ENCODE data around the gene NDUFB10. TPM values are rescaled to one million over a fixed set of nuclear protein-coding genes. Genes with fewer than 3 reads are reported as not detected.

NDUFB10 gene
- total and polyA plus RNA-seq, 10 of the 15 experiments (the other 5 are each of a cell fraction or from before 2014, with no cell fraction given): 52.2 to 319 (median 130) TPM

DNA sequence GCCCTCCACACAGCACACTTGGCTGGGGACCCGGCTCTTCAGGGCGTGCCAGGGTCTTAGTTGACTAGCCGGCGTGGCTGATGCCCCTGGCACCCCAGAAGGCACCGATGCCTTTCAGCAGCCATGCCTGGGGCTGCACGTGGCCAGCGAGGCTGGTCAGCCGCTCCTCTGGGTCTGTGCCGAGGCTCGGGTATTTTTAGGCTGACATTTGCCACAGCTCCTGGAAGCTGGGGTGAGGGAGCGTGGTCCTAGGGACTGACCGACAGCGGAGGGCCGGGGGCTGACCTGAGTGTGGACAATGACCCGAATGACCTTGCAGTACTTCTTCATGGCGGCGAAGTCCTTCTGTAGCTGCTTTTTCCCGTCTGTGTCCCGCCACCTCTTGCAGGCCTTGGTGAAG, 8.8 kb upstream of the NDUFB10 start:
- ATAC-seq (no peak), FAIRE-seq (no peak), DNase-seq (ENCODE audit: low read depth, low spot score) (no peak)
- Histone ChIP-seq H3K4me2 (ENCODE audit: control insufficient read depth, insufficient read depth) (no peak overlapping the region), H4K20me1 (ENCODE audit: control insufficient read depth, insufficient read depth) (no peaks in the 10 kb centered on the region), H3K27me3 (replicated peaks in 1 of 2; ENCODE audit: control insufficient read depth in 2 of 2, insufficient read depth in 2 of 2, low read length in 1 of 2) (no peaks in the 10 kb centered on the region; a peak in 1 of 4 replicates), H3K79me2 (ENCODE audit: control insufficient read depth, insufficient read depth, low read length) (no peaks in the 10 kb centered on the region), H3K4me3 (no peak overlapping the region), H3K9me3 (replicated peaks; ENCODE audit: control insufficient read depth, insufficient read depth, low read length) (no peaks in the 10 kb centered on the region), H2AFZ (ENCODE audit: control insufficient read depth, low read depth, low read length) (no peak overlapping the region), H3K27ac (ENCODE audit: control insufficient read depth, insufficient read depth) (no peak overlapping the region), H3K9ac (ENCODE audit: control insufficient read depth, insufficient read depth, low read length) (no peak overlapping the region), H3K4me1 (ENCODE audit: control insufficient read depth, insufficient read depth, low read length) (no peaks in the 10 kb centered on the region), H3K36me3 (ENCODE audit: control insufficient read depth in 2 of 2, insufficient read depth in 2 of 2, low read length in 1 of 2) (no peaks in the 10 kb centered on the region)
- SMC1A ChIA-PET (ENCODE audit: uncharacterized antibody, unreplicated experiment): interaction anchor here (0.7 kb wide), 1 partner anchor 21 kb away, joined by 3 read pairs; the partner anchor contains the start of gene TBL3
- POLR2A ChIA-PET: interaction anchor here (1.0 kb wide), 1 partner anchor 14 kb away, joined by 3 read pairs; the partner anchor contains the start of gene RPS2
- intact Hi-C loops (cut with micrococcal nuclease; ENCODE audit: unreplicated experiment) (no loop called here), in situ Hi-C loops (cut with MboI) (no loop called here)
- RAD21 ChIA-PET (ENCODE audit: unreplicated experiment): no interaction called here
- 69% methylated on average over 19 of the region's 19 CpGs for WGBS (ENCODE audit: insufficient coverage, insufficient replicate concordance, low lambda C conversion rate, missing lambda C conversion rate)
- no TSS peak for BruUV-seq (replicated peaks)
- CTCF ChIA-PET: no interaction called here
- no peak for TF ChIP-seq LARP7 (IDR thresholded peaks at IDR 0.05)
- no peak for TF ChIP-seq NFYA (IDR thresholded peaks at IDR 0.05; ENCODE audit: borderline replicate concordance, low read depth, low read length)
- no peak for TF ChIP-seq ZNF217 (IDR thresholded peaks at IDR 0.05)
- no peak for TF ChIP-seq RUNX3 (IDR thresholded peaks at IDR 0.05; ENCODE audit: low read length)
- TF ChIP-seq, protein P1, sequence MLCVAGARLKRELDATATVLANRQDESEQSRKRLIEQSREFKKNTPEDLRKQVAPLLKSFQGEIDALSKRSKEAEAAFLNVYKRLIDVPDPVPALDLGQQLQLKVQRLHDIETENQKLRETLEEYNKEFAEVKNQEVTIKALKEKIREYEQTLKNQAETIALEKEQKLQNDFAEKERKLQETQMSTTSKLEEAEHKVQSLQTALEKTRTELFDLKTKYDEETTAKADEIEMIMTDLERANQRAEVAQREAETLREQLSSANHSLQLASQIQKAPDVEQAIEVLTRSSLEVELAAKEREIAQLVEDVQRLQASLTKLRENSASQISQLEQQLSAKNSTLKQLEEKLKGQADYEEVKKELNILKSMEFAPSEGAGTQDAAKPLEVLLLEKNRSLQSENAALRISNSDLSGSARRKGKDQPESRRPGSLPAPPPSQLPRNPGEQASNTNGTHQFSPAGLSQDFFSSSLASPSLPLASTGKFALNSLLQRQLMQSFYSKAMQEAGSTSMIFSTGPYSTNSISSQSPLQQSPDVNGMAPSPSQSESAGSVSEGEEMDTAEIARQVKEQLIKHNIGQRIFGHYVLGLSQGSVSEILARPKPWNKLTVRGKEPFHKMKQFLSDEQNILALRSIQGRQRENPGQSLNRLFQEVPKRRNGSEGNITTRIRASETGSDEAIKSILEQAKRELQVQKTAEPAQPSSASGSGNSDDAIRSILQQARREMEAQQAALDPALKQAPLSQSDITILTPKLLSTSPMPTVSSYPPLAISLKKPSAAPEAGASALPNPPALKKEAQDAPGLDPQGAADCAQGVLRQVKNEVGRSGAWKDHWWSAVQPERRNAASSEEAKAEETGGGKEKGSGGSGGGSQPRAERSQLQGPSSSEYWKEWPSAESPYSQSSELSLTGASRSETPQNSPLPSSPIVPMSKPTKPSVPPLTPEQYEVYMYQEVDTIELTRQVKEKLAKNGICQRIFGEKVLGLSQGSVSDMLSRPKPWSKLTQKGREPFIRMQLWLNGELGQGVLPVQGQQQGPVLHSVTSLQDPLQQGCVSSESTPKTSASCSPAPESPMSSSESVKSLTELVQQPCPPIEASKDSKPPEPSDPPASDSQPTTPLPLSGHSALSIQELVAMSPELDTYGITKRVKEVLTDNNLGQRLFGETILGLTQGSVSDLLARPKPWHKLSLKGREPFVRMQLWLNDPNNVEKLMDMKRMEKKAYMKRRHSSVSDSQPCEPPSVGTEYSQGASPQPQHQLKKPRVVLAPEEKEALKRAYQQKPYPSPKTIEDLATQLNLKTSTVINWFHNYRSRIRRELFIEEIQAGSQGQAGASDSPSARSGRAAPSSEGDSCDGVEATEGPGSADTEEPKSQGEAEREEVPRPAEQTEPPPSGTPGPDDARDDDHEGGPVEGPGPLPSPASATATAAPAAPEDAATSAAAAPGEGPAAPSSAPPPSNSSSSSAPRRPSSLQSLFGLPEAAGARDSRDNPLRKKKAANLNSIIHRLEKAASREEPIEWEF (IDR thresholded peaks at IDR 0.05; ENCODE audit: insufficient replicate concordance, low read depth, low read length): no peak
- no peak for TF ChIP-seq NR2F1 (conservative IDR thresholded peaks at IDR 0.05)
- no peak for TF ChIP-seq NRF1 (conservative IDR thresholded peaks at IDR 0.05; ENCODE audit: low read depth, low read length)
- TF ChIP-seq SRF (IDR thresholded peaks at IDR 0.05; ENCODE audit: low read depth in 2 of 2, low read length in 2 of 2): no peak
- TF ChIP-seq ASH2L (IDR thresholded peaks at IDR 0.05; ENCODE audit: borderline replicate concordance, low read depth): no peak
- TF ChIP-seq SIX5 (IDR thresholded peaks at IDR 0.05; ENCODE audit: low read depth, low read length, severe bottlenecking): no peak
- TF ChIP-seq CREB1 (IDR thresholded peaks at IDR 0.05; ENCODE audit: low read depth): no peak
- TF ChIP-seq CHD1 (IDR thresholded peaks at IDR 0.05; ENCODE audit: low read depth, low read length): no peak
- TF ChIP-seq, protein P2, sequence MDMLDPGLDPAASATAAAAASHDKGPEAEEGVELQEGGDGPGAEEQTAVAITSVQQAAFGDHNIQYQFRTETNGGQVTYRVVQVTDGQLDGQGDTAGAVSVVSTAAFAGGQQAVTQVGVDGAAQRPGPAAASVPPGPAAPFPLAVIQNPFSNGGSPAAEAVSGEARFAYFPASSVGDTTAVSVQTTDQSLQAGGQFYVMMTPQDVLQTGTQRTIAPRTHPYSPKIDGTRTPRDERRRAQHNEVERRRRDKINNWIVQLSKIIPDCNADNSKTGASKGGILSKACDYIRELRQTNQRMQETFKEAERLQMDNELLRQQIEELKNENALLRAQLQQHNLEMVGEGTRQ (IDR thresholded peaks at IDR 0.05; ENCODE audit: borderline replicate concordance, low read depth, low read length): no peak
- TF ChIP-seq TCF3 (IDR thresholded peaks at IDR 0.05; ENCODE audit: borderline replicate concordance, insufficient read depth, low read depth, low read length): no peak
- TF ChIP-seq, protein P3, sequence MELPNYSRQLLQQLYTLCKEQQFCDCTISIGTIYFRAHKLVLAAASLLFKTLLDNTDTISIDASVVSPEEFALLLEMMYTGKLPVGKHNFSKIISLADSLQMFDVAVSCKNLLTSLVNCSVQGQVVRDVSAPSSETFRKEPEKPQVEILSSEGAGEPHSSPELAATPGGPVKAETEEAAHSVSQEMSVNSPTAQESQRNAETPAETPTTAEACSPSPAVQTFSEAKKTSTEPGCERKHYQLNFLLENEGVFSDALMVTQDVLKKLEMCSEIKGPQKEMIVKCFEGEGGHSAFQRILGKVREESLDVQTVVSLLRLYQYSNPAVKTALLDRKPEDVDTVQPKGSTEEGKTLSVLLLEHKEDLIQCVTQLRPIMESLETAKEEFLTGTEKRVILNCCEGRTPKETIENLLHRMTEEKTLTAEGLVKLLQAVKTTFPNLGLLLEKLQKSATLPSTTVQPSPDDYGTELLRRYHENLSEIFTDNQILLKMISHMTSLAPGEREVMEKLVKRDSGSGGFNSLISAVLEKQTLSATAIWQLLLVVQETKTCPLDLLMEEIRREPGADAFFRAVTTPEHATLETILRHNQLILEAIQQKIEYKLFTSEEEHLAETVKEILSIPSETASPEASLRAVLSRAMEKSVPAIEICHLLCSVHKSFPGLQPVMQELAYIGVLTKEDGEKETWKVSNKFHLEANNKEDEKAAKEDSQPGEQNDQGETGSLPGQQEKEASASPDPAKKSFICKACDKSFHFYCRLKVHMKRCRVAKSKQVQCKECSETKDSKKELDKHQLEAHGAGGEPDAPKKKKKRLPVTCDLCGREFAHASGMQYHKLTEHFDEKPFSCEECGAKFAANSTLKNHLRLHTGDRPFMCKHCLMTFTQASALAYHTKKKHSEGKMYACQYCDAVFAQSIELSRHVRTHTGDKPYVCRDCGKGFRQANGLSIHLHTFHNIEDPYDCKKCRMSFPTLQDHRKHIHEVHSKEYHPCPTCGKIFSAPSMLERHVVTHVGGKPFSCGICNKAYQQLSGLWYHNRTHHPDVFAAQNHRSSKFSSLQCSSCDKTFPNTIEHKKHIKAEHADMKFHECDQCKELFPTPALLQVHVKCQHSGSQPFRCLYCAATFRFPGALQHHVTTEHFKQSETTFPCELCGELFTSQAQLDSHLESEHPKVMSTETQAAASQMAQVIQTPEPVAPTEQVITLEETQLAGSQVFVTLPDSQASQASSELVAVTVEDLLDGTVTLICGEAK (IDR thresholded peaks at IDR 0.05; ENCODE audit: borderline replicate concordance): no peak

All from GM12878 (cell line).